DND-41 (cell line): Measurements from ENCODE around the gene RBP7.

Experiments used
- CTCF ChIP-seq: IDR thresholded peaks from 2 replicates; pipeline ENCODE4 v1.5.1; 2012; ENCODE audit warnings: borderline replicate concordance, low read length, moderate library complexity, mild to moderate bottlenecking; ENCODE audit not compliant: poor library complexity, severe bottlenecking; ENCODE audit errors: extremely low read depth
- EZH2 ChIP-seq: IDR thresholded peaks from 3 replicates; pipeline ENCODE4 v1.6.1; 2012; ENCODE audit warnings: borderline replicate concordance, low read depth, mild to moderate bottlenecking, moderate library complexity, low read length, inconsistent platforms; ENCODE audit not compliant: severe bottlenecking

- no peak for TF ChIP-seq CTCF
- TF ChIP-seq EZH2: no peak
Observed at GRCh38 chr1:10020086-10020485, 23.1 kb downstream of the RBP7 start.
